GM19438 (cell line): Measurements from ENCODE around the gene NSD2.
A peak's percentile ranks its signal among the peaks of the same experiment; 100 is the strongest.
"Not testable (repeated sequence)": the region's sequence is repeated elsewhere in the genome, so short reads cannot be mapped to it uniquely, and the experiment has no call there.

ENCODE experiments used
- ATAC-seq: cut with Tn5 transposase; IDR thresholded peaks from one replicate; pipeline ENCODE4 v1.9.1; 2021; ENCODE audit warnings: low read depth; ENCODE audit not compliant: unreplicated experiment

The NSD2 gene

DNA sequence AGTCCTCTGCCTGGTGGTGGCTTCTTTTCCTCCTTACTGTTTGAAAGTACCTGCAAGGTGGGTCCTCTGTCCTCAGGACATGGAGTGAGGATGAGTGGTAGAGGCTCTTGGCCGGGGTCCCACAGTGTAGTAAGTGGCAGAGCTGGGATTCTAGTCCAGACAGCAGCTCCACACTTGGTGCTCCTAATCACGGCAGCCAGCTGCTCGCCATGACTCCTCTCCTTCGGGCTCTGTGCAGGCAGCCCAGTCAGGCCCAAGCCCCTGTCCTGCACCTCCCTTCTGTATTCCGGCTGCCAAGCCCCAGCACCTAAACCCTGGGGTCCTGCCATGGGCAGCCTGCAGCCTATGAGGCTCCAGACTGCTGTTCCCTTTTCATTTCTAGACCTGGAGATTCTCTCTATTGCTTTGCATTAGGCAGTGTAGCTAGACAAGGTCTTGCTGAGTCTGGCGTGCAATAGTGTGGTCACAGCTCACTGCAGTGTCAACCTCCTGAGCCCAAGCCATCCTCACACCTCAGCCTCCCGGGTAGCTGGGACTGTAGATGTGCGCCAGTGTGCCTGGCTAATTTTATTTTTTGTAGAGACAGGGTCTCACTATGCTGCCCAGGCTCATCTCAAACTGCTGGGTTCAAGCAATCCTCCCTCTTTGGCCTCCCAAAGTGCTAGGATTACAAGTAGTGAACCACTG lies 24.9 kb downstream of the NSD2 start:
- no peak for ATAC-seq

DNA sequence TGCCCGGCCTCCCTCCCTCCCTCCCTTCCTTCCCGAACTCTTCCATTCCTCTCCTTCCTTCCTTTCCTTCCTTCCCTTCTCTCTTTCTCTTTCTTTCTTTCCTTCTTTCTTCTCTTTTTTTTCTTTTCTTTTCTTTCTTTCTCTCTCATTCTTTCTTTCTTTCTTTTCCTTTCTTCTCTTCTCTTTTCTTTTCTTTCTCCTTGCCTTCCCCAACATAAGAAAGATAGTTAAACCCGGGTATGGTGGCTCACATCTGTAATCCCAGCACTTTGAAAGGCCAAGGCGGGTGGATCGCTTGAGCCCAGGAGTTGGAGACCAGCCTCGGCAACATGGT lies 25.4 kb downstream of the NSD2 start:
- ATAC-seq: no peak

GRCh38 chr4:1898007-1898406 lies 26.8 kb downstream of the NSD2 start:
- no peak for ATAC-seq

DNA sequence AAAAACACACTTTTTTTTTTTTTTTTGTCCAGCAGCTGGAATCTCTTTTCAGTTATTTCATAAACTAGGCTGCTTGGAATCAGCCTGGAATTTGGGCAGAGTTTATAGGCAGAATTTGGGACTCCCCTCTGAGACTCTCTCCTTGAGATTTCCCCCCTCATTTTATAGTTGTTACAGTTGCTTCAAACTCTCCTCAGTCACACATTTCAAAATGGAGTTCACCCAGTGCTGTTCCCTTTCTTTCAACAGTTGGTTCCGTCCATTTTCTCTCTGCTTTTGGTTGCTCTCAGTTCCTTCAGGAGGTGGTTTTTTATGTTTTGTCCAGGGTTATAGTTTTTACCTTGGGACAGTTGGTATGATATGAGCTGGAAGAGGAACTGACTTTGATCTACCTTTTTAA lies 27.5 kb downstream of the NSD2 start:
- ATAC-seq: no peak

DNA sequence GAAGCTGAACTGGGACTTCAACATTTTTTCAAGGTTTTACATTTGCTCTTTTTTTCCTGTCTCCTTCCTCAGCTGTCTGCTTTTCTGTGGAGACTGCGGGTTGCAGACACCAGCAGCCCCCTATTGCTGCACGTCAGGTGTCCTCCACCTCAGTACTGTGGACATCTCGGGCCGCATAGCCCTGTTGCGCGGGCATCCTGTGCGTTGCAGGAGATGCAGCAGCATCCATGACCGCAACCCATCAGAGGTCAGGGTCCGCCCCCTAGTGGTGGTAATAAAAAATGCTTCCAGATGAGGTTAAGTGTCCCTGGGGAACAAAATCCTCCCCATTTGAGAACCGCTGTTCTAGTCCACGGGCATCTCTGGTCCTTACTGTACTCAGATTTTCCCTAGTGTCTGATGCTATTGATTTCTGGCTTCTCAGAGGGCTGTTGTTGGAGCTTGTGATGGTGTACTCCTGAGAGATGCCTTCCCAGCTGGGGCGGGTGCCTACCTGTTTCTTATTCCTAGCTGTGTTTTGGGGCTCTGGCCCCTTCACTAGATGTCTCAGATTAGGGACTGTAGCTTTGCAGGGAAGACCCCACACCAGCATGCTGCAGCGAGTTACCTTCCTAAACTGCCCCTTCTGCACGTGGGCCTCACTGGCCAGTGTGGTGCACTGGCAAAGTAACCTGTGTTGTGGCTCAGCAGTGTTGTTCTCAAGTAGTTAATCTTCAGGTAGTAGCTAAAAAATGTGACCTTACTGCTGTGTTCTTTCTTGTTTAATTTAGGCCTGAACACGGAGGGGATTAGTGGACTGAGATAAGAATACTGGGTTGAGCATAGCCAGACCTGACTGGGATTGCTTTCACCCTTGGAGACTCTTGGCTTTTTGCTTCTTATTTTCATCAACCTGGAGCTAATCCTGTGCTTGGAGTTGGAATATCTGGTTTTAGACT lies 28.2 kb downstream of the NSD2 start:
- ATAC-seq: peak; percentile 77

GRCh38 chr4:1900087-1900433 lies 28.9 kb downstream of the NSD2 start:
- no peak for ATAC-seq

GRCh38 chr4:1900624-1901023 lies 29.4 kb downstream of the NSD2 start:
- ATAC-seq: no peak

DNA sequence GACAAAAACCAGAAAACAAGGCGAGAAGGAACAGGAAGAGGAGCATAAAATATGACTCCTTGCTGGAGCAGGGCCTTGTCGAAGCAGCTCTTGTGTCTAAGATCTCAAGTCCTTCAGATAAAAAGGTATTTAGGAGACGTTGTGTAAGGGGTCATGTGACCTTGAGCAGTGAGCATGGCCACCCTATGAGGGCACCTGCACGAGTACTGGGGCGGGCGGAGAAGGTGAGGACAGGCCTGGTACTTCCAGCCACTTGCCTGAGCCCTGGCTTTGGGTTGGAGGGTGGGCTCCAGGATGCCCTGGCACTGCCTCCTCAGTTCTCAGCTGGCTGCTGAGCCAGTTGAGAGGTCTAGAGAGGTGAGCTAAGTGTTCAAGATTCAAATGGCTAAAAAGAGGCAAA lies 29.9 kb downstream of the NSD2 start:
- ATAC-seq: no peak

- ATAC-seq: no peak
Observed at GRCh38 chr4:1902243-1902642, 31.1 kb downstream of the NSD2 start.

- no peak for ATAC-seq
Observed at GRCh38 chr4:1903035-1903434, 31.8 kb downstream of the NSD2 start.

GRCh38 chr4:1904042-1904441 lies 32.8 kb downstream of the NSD2 start:
- ATAC-seq: no peak

GRCh38 chr4:1907848-1908525 lies 36.8 kb downstream of the NSD2 start:
- ATAC-seq: no peak

DNA sequence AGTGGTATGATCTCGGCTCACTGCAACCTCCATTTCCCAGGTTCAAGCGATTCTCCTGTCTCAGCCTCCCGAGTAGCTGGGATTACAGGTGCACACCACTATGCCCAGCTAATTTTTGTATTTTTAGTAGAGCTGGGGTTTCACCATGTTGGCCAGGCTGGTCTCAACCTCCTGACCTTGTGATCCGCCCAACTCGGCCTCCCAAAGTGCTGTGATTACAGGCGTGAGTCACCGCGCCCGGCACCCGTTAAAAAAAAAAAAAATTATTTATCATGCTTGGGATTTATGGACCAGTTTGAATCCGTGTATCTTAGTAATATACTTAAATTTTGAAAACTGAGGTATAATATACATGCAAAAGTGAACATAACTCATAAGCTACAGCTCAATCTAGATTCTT lies 38.5 kb downstream of the NSD2 start:
- not testable (repeated sequence) for ATAC-seq

DNA sequence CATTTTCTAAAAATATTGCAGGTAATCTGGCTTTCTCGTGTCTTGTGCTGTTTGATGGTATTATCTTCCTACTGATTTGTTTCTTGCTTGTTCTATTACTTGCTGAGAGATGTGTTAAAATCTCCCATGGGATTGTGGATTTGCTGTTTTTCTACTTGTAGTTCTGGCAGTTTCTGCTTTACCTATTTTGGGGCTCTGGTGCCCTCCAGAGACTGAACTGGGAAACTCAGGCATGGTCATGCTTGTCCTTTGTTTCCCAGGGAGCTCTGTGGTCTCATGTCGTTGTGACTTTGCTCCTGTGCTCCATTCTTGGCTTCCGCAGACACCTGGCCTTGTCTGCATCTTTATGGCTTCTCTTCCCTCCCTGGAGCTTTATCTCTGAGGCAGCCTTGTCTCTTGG lies 39.5 kb downstream of the NSD2 start:
- no peak for ATAC-seq

DNA sequence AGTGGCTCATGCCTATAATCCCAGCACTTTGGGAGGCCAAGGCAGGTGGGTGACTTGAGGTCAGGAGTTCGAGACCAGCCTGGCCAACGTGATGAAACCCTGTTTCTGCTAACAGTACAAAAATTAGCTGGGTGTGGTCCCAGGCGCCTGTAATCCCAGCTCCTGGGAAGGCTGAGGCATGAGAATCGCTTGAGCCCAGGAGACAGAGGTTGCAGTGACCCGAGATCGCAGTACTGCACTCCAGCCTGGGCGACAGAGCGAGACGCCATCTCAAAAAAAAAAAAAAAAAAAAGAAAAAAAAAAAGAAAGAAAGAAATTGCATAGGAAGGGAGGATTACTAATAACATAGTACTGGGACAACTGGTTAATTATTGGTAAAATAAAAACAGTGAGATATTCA lies 40.1 kb downstream of the NSD2 start:
- not testable (repeated sequence) for ATAC-seq

DNA sequence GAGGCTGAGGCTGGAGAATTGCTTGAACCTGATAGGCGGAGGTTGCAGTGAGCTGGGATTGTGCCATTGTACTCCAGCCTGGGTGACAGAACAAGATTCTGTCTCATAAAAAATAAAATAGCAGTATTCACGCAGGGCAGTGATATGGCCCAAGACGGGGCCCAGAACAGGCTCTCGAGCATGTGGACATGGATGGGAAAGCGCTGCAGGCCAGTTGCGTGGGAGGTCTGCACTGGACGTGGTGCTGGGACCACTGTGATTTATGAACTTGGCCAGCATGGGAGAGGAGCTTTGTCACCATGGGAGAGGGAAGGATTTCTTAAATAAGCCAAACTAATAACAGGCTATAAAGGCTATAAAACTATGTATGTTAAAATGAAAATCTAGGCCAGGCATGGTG lies 51.6 kb downstream of the NSD2 start:
- ATAC-seq: no peak

GRCh38 chr4:1927675-1928074 lies 56.5 kb downstream of the NSD2 start:
- no peak for ATAC-seq

DNA sequence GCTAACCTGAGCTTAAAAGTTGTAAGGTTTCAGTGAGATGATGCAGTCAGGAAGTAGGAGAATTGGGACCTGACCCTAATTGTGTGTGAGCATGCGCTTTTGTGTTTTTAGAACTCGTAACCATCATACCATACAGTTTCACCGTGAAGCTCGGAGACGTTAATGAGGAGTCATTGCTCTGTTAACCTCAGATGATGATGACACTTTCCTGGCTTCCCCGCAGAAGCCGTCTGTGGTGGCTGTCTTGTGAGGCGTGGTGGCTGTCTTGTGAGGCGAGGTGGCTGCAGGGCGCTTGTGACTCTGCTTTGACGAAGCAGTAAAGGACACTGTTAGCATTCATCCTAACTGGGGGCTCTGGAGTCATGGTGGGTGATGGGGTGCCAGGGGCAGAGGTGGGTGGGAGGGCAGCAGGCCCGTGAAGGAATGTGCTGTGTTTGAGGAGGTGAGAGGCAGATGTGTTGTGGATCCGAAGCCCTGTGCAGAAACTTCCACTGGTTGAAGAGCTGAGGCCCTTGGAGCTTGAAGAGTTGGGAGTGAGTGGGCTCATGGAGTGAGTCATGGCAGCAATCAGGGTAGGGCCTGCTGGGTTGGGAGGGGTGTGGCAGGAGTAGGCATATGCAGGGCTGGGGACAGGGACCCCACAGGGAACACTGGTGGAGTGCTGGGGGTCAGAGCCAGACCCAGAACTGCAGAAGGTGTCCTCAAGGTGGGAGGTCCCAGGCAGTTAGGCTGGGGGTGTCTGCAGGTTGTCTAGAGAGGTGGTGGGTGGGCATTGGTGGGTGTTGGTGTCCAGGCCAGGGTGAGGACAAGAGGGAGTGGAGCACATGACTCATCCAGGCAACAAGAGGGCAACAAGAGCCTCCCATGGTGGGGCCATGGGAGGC lies 57.4 kb downstream of the NSD2 start:
- ATAC-seq: no peak

DNA sequence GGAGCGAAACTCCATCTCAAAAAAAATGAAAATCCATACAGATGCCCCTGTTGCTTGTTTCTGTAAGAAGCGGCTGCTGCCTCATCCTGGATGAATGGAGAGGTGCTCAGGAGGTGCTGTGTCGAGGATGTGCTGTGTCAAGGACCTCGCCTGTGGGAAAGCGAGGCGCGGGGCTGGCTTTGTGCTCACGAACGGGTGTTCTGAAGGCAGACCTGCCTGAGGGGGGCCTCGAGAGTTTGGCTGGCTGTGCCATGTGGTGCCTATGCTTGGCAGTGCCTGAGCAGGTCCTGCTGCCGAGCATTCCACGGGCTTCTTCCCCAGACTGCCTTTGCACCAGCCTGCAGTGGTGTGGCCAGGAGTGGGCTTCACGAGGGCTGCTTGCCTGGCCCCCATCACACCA lies 61.5 kb downstream of the NSD2 start:
- no peak for ATAC-seq

DNA sequence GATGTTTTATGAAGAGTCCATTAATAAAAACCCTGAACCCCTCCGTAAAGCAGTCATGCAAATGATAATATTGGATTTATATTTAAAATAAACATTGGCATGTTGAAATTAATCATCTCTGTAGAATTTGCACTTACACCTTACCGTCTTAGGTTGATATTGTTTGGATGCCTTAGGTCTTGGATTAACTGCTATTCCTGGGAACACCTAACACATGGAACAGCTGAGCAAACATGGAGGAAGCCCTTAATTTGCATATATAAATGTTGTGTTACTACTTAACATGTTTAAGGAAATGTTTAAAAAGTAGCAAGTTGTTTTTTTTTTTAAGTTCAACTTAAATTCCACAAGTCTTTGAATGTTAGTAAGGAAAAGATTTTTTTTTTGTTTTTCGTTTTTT lies 62.5 kb downstream of the NSD2 start:
- ATAC-seq: no peak

GRCh38 chr4:1937550-1937949 lies 66.4 kb downstream of the NSD2 start:
- no peak for ATAC-seq
